Stimulated activated CD4-positive, alpha-beta T cell treated with anti-CD3 and anti-CD28 coated beads, Interleukin-12 subunit alpha, Interleukin-12 subunit beta, amount 100 ng/mL, for 48 hours (primary cell): ENCODE measurements around the gene LYPLAL1.
"Not testable (repeated sequence)": the region's sequence is repeated elsewhere in the genome, so short reads cannot be mapped to it uniquely, and the experiment has no call there.

Source experiments
- DNase-seq, 3 donors: peaks; one replicate each; pipeline ENCODE4 v3.0.0-alpha.2; 2020; ENCODE audit warnings: low read depth in 2 of 3, low spot score in 1 of 3

The LYPLAL1 gene

GRCh38 chr1:219161371-219161770 lies 12.3 kb upstream of the LYPLAL1 start:
- DNase-seq = no peak

DNA sequence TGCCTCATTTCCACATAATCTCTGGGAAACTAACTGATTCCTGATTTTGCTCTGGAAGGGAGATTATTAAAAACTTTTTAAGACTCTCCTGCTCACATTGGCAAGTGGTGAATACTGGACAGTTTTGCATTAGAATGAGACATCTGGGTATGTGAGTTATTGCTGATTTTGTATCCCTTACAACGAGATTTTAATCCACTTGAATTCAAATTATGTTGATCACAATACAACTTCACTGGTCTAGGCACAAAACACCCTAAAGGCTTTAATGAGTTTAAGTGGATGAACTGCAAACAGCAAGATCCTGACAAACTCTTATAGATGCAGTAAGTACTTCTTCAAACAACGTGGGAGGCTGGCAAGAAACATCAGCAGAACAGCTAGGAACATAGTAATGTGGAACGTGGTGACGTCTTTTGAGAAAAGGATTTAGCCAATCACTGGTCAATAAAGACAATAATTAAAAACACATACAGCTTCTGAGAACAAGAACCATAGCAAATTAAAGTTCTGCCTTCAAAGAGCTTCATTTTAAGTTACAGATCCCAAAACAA lies 10.2 kb upstream of the LYPLAL1 start:
- no peak for DNase-seq

- no peak for DNase-seq
These were observed 2.3 kb upstream of the LYPLAL1 start for GRCh38 chr1:219171192-219171935.

DNA sequence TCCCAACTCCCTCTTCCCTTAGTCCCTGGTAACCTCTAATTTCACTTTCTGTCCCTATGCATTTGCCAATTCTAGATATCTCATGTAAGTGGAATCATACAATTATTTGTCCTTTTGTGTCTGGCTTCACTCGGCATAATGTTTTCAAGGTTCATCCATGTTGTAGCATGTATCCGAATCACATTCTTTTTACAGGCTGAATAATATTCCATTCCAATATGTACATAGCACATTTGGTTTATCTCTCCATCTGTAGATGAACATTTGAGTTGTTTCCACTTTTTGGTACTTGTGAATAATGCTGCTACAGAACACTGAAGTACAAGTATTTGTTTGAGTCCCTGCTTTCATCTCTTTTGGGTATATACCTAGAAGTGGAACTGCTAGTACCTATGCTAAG lies 857 bp upstream of the LYPLAL1 start:
- DNase-seq = no peak

DNA sequence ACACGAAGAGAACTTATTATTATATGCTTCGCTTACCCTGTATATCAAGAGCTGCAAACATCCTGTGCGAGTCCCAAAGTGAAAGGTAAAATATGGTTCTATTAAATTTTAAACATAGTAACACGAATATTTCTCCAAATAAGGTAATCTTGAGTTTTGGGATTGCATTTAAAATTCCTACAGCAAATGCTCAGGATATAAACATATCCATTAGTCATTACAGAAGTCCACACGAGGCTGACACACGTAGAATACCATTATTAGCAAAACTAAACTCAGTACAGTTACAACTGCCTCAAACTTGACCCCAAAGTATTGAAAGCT lies 282 bp upstream of the LYPLAL1 start:
- no peak for DNase-seq

DNA sequence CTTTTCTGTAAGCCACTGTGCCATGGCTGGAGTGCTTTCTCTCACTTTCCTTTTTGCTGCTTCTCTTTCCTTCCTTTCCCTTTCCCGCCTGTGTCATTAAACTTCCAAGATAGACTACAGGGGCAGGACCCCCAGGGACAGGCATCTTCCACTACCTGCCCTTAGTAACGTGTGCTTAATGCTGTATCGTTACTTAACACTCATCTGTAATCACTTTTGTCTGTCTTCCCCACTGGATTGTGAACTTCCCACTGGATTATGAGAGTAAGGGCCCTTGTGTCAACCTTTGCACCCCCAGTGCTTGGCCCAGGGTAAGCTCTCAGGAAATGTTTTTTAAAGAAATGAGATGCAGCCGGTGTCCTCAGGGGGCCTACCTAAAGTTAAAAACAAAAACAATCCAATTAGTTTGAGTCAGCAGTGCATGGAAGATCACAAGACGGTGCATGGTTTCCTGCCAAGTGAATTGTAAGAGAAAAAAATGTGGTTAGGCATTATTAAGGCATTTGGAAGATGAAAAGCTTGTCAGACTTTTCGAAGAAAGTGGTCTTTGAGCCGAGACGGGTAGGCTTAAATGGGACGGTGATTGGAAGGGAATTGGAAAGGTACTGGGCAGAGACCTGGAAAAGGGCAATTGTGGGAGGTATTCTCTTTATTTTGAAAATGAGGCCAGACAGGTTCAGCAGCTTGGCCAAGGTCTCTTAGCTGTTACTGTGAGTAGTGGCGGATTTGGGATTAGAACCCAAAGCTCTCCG lies 958 bp downstream of the LYPLAL1 start:
- DNase-seq = no peak

- DNase-seq = no peak
These were observed 1.5 kb downstream of the LYPLAL1 start for GRCh38 chr1:219175212-219175564.

GRCh38 chr1:219176168-219176567 lies 2.5 kb downstream of the LYPLAL1 start:
- DNase-seq = no peak

DNA sequence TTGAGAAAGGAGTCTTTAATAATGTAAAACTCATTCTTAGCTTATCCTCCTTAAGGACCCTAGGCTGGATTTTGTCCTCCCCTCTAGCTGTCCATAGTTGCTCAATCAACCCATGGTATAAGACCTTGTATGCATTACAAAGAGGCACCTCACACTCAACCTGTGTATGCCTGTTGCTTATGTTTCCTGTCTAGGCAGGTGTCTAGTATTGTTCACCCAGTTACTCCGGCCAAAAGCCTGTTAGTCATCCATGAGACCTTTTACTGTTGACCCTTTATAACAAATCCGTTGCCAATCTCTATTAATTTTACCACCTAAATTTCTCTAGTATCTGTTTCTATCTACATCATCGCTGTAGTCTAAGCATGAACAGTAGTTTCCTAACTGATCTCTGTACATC lies 3.7 kb downstream of the LYPLAL1 start:
- DNase-seq = no peak

- no peak for DNase-seq
These were observed 4.3 kb downstream of the LYPLAL1 start for GRCh38 chr1:219177940-219178339.

- no peak for DNase-seq
These were observed 5.6 kb downstream of the LYPLAL1 start for GRCh38 chr1:219179293-219179692.

DNA sequence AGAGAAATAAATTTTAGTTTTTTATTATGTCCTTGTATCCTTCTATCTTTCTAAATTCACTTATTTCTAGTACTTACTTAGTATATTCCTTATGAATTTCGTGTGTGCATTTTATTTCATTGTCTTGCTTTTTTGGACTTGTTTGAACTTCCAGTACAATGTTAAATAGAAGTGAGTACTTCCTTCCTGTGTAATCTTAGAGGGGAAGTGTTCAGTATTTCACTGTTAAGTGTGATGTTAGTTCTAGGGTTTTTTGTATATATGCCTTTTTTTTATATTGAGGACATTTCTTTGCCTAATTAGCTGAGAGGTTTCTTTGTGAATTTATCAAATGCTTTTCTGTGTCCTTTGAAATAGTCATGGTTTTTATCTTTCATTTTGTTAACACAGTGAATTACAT lies 10.7 kb downstream of the LYPLAL1 start:
- DNase-seq = no peak

DNA sequence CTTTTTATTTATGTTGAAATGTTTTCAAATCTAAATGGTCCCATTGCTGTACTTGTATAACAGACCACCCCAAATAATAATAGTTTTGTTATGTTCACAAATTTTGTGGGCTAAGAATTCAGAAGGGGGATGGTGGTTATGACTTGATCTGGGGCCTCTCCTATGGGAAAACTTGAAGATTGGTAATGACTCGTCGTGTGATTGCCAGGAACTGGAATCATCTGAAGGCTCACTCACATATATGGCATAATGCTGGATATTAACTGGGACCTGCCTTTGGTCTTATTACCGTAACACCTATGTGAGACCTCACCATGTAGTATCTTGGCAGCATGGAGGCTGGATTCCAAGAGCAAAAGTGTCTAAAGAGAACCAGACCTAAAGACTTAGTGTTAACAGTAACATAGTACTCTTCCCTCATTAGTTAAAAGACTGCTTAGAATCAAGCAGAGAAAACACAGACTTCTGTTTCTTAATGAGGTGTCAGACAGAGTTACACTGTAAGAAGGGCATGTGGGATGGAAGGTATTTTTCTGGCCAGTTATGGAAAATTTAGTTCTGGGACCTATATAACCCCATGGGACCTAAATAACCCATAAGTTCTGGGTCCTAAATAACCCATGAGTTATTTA lies 11.9 kb downstream of the LYPLAL1 start:
- no peak for DNase-seq

GRCh38 chr1:219188331-219188803 lies 14.7 kb downstream of the LYPLAL1 start:
- no peak for DNase-seq

- no peak for DNase-seq
These were observed 15.5 kb downstream of the LYPLAL1 start for GRCh38 chr1:219189021-219189824.

DNA sequence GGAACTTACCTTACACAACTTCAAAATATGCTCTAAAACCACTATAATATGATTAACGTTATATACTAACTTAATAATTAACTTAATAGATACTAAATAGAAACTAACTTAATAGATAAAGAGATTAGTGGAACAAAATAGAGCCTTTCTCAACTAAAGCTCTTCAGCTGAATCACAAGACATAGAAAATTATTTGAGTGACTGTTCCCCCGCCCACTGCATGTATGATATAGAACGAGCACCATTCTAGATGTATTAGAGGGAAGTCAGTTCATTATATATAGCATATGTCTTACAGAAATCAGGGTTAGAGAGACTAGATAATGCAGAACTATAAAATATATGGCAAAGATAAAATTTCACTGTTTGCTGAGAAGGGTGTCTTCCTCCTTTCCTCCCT lies 16.3 kb downstream of the LYPLAL1 start:
- no peak for DNase-seq

DNA sequence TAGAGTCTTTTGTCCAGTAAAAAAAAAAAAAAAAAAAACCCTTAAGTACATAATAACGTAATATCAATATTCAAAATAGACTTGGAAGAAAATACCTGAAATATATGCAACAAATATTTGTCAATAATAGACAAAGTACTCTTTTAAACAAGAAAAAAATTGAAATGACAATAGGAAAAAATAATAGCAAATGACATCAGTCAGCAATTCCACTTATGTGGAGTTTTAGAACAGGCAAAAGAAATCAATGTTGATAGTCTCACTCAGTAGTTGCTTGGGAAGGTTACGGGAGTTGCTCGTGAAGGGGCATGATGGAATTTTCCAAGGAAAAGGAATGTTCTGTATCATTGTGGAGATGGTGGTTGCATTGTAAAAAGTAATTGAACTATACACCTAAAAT lies 16.9 kb downstream of the LYPLAL1 start:
- DNase-seq = no peak

- not testable (repeated sequence) for DNase-seq
These were observed 22.2 kb downstream of the LYPLAL1 start for GRCh38 chr1:219195833-219196232.

DNA sequence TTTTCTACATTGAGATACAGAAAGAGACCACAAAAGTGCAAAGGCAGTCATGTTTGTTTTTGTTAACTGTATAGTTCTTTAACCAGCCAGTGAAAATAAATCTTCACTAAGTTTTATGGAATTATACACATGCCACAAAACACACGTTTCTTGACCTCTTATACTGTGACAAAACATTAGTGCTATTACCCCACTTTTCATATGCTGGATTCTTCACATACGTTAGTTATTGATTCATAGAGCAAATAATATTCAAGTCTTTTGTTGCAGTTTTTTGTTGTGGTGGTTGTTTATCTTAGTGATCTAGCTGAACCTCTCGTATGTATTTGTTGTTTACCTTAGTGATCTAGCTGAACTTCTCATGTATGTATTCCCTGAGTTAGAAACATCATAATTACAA lies 28.0 kb downstream of the LYPLAL1 start:
- DNase-seq = no peak

DNA sequence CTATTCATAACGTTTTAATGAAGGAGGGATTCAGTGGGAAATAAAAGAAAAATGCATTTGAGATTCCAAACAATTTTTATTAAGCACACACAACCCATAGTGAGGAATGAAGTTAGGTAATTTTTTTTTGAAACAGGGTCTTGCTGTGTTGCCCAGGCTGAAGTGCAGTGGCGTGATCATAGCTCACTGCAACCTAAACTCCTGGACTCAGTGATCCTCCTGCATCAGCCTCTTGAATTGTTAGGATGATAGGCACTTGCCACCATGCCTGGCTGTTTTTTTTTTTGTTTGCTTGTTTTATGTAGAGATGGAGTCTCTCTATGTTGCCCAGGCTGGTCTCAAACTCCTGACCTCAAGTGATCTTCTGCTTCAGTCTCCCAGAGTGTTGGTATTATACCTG lies 28.9 kb downstream of the LYPLAL1 start:
- DNase-seq = no peak

GRCh38 chr1:219206350-219206749 lies 32.7 kb downstream of the LYPLAL1 start:
- no peak for DNase-seq
